ENCODE data around the gene STARD13. TPM values are rescaled to one million over a fixed set of nuclear protein-coding genes. Genes with fewer than 3 reads are reported as not detected.

The STARD13 gene
- total RNA-seq, 6 experiments from 2014 or later, result 7.0 to 16.1 (median 9.8) TPM

- no peak for DNase-seq
- H3K27ac ChIP-seq, result no peak overlapping the region
- H3K4me1 ChIP-seq, result peaks cover 0 to 12% (median under 1%) of the 10 kb centered on the region in 4 donors
- H3K4me3 ChIP-seq, result no peak overlapping the region
- ATAC-seq, result no peak
- H3K9me3 ChIP-seq, result no peaks in the 10 kb centered on the region
- TF ChIP-seq POLR2A (IDR thresholded peaks at IDR 0.05) (no peak), CTCF (IDR thresholded peaks at IDR 0.05) (no peak)
- intact Hi-C loops (cut with DNase I), result no loop called here
- no peaks in the 10 kb centered on the region for H3K27me3 ChIP-seq
- H3K36me3 ChIP-seq, result no peaks in the 10 kb centered on the region
- WGBS (ENCODE audit: insufficient coverage, low coverage, low lambda C conversion rate, missing lambda C conversion rate), result 78% methylated on average over 2 of the region's 2 CpGs
Measured at GRCh38 chr13:33174931-33175330, 110.6 kb downstream of the STARD13 start.

GRCh38 chr13:33174491-33174890, 111.1 kb downstream of the STARD13 start:
- intact Hi-C loops (cut with DNase I), result no loop called here
- H3K4me1 ChIP-seq, result peaks cover 0 to 14% (median 1%) of the 10 kb centered on the region in 4 donors
- H3K27me3 ChIP-seq, result no peaks in the 10 kb centered on the region
- no peak overlapping the region for H3K4me3 ChIP-seq
- DNase-seq, result no peak
- H3K9me3 ChIP-seq, result no peaks in the 10 kb centered on the region
- ATAC-seq, result no peak
- H3K36me3 ChIP-seq, result no peaks in the 10 kb centered on the region
- no peak overlapping the region for H3K27ac ChIP-seq
- TF ChIP-seq POLR2A (IDR thresholded peaks at IDR 0.05), result no peak
- 84% methylated on average over 3 of the region's 3 CpGs for WGBS (ENCODE audit: insufficient coverage, low coverage, low lambda C conversion rate, missing lambda C conversion rate)

- TF ChIP-seq CTCF (IDR thresholded peaks at IDR 0.05) (no peak), POLR2A (IDR thresholded peaks at IDR 0.05) (no peak)
- Histone ChIP-seq H3K27me3 (no peaks in the 10 kb centered on the region), H3K9me3 (no peaks in the 10 kb centered on the region), H3K27ac (no peak overlapping the region), H3K36me3 (no peaks in the 10 kb centered on the region), H3K4me3 (no peak overlapping the region), H3K4me1 (peaks cover 2 to 29% (median 11%) of the 10 kb centered on the region in 4 donors)
- intact Hi-C loops (cut with DNase I), result no loop called here
- WGBS (ENCODE audit: insufficient coverage, low coverage, low lambda C conversion rate, missing lambda C conversion rate), result 89% methylated on average over 5 of the region's 5 CpGs
- DNase-seq (no peak), ATAC-seq (no peak)
Measured at GRCh38 chr13:33172911-33173310, 112.6 kb downstream of the STARD13 start.

GRCh38 chr13:33172400-33172799, 113.2 kb downstream of the STARD13 start:
- 90% methylated on average over 2 of the region's 2 CpGs for WGBS (ENCODE audit: insufficient coverage, low coverage, low lambda C conversion rate, missing lambda C conversion rate)
- intact Hi-C loops (cut with DNase I), result no loop called here
- no peak overlapping the region for H3K4me3 ChIP-seq
- H3K27me3 ChIP-seq, result no peaks in the 10 kb centered on the region
- TF ChIP-seq CTCF (IDR thresholded peaks at IDR 0.05) (no peak), POLR2A (IDR thresholded peaks at IDR 0.05) (no peak)
- no peaks in the 10 kb centered on the region for H3K36me3 ChIP-seq
- DNase-seq (no peak), ATAC-seq (no peak)
- peaks cover 2 to 35% (median 13%) of the 10 kb centered on the region in 4 donors for H3K4me1 ChIP-seq
- H3K9me3 ChIP-seq, result no peaks in the 10 kb centered on the region
- no peak overlapping the region for H3K27ac ChIP-seq

GRCh38 chr13:33169273-33169980, 116.1 kb downstream of the STARD13 start:
- intact Hi-C loops (cut with DNase I), result no loop called here
- TF ChIP-seq POLR2A (IDR thresholded peaks at IDR 0.05), result no peak
- no peak for TF ChIP-seq CTCF (IDR thresholded peaks at IDR 0.05)
- Histone ChIP-seq H3K27ac (peak overlapping the region; percentile 42 to 69 (median 49)), H3K9me3 (no peaks in the 10 kb centered on the region), H3K4me1 (peaks cover 2 to 36% (median 15%) of the 10 kb centered on the region in 4 donors), H3K36me3 (peaks cover 0 to 4% (median 1%) of the 10 kb centered on the region in 4 donors), H3K4me3 (peak overlapping the region in 1 of 3 donors; percentile 10), H3K27me3 (no peaks in the 10 kb centered on the region)
- WGBS (ENCODE audit: insufficient coverage, low coverage, low lambda C conversion rate, missing lambda C conversion rate), result 81% methylated on average over 6 of the region's 6 CpGs
- DNase-seq (no peak), ATAC-seq (no peak)

Data from right lobe of liver (tissue), 6 donors.